PC-9 (cell line): ENCODE data around the gene MLIP. TPM values are rescaled to one million over a fixed set of nuclear protein-coding genes. Genes with fewer than 3 reads are reported as not detected.

Experiments
- BruUV-seq: library from RNA; stranded (reverse); fragments of 400-500 nt; replicated peaks from 2 replicates; lab custom pipeline; 2021; lab: Mats Ljungman, UMichigan
- CTCF ChIA-PET: fragments of 300-600 bp; sonication (Branson Sonifier 250); formaldehyde crosslinking; loops from one replicate; lab custom pipeline; 2022; ENCODE audit warnings: antibody characterized with exemption; lab: Charles Lee
- POLR2A ChIA-PET: fragments of 300-600 bp; sonication (Branson Sonifier 250); formaldehyde crosslinking; loops from one replicate; lab custom pipeline; 2022; ENCODE audit warnings: antibody characterized with exemption; ENCODE audit not compliant: unreplicated experiment; lab: Charles Lee
- DNase-seq, 2 experiments: peaks; one replicate each; pipeline versions ENCODE4 v3.0.0 to v3.0.0-alpha.2; 2015 to 2022; ENCODE audit warnings: mixed read lengths in 1 of 2
- H2AFZ ChIP-seq: fragments of 200-600 bp; sonication (generic); 2 replicates; pipeline ENCODE4 v1.8.1; 2017; ENCODE audit warnings: antibody characterized with exemption
- H3F3A ChIP-seq: fragments of 200-600 bp; sonication (generic); 2 replicates; pipeline ENCODE4 v1.8.1; 2017; ENCODE audit warnings: antibody characterized with exemption, mild to moderate bottlenecking, low read depth; ENCODE audit not compliant: insufficient read depth
- H3K27ac ChIP-seq: fragments of 200-600 bp; sonication (generic); 2 replicates; pipeline ENCODE4 v1.6.1; 2016; ENCODE audit warnings: mixed run types
- H3K27me3 ChIP-seq: fragments of 200-600 bp; sonication (generic); 2 replicates; pipeline ENCODE4 v1.6.1; 2016; ENCODE audit warnings: low read depth, mixed run types; ENCODE audit not compliant: insufficient read depth
- H3K36me3 ChIP-seq: fragments of 200-600 bp; sonication (generic); 2 replicates; pipeline ENCODE4 v1.6.1; 2016; ENCODE audit warnings: low read depth, mixed run types
- H3K4me1 ChIP-seq: fragments of 200-600 bp; sonication (generic); replicated peaks from 2 replicates; pipeline ENCODE4 v1.6.1; 2016; ENCODE audit warnings: mixed run types; ENCODE audit not compliant: insufficient read depth
- H3K4me2 ChIP-seq: fragments of 200-600 bp; sonication (generic); 2 replicates; pipeline ENCODE4 v1.6.1; 2017; ENCODE audit warnings: mixed run types
- H3K4me3 ChIP-seq: fragments of 200-600 bp; sonication (generic); 2 replicates; pipeline ENCODE4 v1.6.1; 2016; ENCODE audit warnings: mixed run types
- H3K79me2 ChIP-seq: fragments of 200-600 bp; sonication (generic); 2 replicates; pipeline ENCODE4 v1.6.1; 2017; ENCODE audit warnings: low read depth, mixed run types
- H3K9me2 ChIP-seq: fragments of 200-600 bp; sonication (generic); 2 replicates; pipeline ENCODE4 v1.8.1; 2017; ENCODE audit warnings: mild to moderate bottlenecking; ENCODE audit not compliant: insufficient read depth
- H3K9me3 ChIP-seq: fragments of 200-600 bp; sonication (generic); 2 replicates; pipeline ENCODE4 v1.8.1; 2016; ENCODE audit warnings: low read depth; ENCODE audit not compliant: insufficient read depth
- H4K20me1 ChIP-seq: fragments of 200-600 bp; sonication (generic); 2 replicates; pipeline ENCODE4 v1.8.1; 2017; ENCODE audit not compliant: insufficient read depth
- EZH2 ChIP-seq: fragments of 200-600 bp; sonication (generic); IDR thresholded peaks from 2 replicates; pipeline ENCODE4 v1.8.0; 2017; ENCODE audit warnings: antibody characterized with exemption, low read depth
- intact Hi-C: fragments of 100-400 bp; cut with micrococcal nuclease; formaldehyde crosslinking; loops from one replicate; pipeline ENCODE4 v1.10.0; 2022; ENCODE audit not compliant: unreplicated experiment
- total RNA-seq: library from RNA; stranded (reverse); gene quantifications from 2 replicates; pipeline ENCODE4 v1.2.3, GENCODE V29; 2021
- TF ChIP-seq, protein P1 (sequence below): fragments of 200-600 bp; sonication (generic); conservative IDR thresholded peaks from 2 replicates; pipeline ENCODE4 v1.6.1; 2017; ENCODE audit warnings: mixed run types, antibody characterized with exemption, mild to moderate bottlenecking, moderate library complexity

Gene MLIP
- total RNA-seq, 1 experiment from 2014 or later, result 0.79 TPM

GRCh38 chr6:54114991-54115390, 3.7 kb downstream of the MLIP start:
- H3K9me2 ChIP-seq, result no peaks in the 10 kb centered on the region
- H3K9me3 ChIP-seq, result no peaks in the 10 kb centered on the region
- H3F3A ChIP-seq, result no peaks in the 10 kb centered on the region
- no TSS peak for BruUV-seq
- H2AFZ ChIP-seq, result no peak overlapping the region
- H3K4me2 ChIP-seq, result no peak overlapping the region
- H3K4me1 ChIP-seq, result no peaks in the 10 kb centered on the region
- H3K36me3 ChIP-seq, result no peaks in the 10 kb centered on the region
- H3K27me3 ChIP-seq, result no peaks in the 10 kb centered on the region
- intact Hi-C loops, result loop anchor here (1.0 kb wide), 1 partner anchor 45 kb away; no protein-coding TSS in a partner anchor
- H4K20me1 ChIP-seq, result no peaks in the 10 kb centered on the region
- H3K4me3 ChIP-seq, result no peak overlapping the region
- POLR2A ChIA-PET, result no interaction called here
- CTCF ChIA-PET, result no interaction called here
- TF ChIP-seq, protein P1, sequence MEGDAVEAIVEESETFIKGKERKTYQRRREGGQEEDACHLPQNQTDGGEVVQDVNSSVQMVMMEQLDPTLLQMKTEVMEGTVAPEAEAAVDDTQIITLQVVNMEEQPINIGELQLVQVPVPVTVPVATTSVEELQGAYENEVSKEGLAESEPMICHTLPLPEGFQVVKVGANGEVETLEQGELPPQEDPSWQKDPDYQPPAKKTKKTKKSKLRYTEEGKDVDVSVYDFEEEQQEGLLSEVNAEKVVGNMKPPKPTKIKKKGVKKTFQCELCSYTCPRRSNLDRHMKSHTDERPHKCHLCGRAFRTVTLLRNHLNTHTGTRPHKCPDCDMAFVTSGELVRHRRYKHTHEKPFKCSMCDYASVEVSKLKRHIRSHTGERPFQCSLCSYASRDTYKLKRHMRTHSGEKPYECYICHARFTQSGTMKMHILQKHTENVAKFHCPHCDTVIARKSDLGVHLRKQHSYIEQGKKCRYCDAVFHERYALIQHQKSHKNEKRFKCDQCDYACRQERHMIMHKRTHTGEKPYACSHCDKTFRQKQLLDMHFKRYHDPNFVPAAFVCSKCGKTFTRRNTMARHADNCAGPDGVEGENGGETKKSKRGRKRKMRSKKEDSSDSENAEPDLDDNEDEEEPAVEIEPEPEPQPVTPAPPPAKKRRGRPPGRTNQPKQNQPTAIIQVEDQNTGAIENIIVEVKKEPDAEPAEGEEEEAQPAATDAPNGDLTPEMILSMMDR, result no peak
- no peak for TF ChIP-seq EZH2
- DNase-seq, result no peak
- H3K79me2 ChIP-seq, result no peaks in the 10 kb centered on the region
- H3K27ac ChIP-seq, result no peak overlapping the region

DNA sequence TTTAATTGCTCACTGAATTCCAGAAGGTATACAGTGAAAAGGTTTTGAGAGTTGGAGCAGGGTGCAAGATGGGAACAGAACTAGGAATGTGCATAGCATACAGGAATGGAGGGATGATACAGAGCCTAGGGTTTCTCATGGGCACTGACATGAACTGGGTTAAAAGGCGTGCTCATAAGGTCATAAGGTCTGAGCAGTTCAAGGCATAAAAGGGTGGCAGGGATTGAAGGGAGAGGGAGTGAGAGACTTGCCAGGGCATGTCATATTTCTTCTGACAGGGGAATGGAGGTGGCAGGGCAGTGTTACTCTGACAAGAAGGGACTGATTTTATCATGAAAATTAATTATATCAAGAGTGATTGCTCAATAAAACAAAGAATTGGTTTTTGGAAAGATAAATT, 4.7 kb downstream of the MLIP start:
- no peaks in the 10 kb centered on the region for H3K4me1 ChIP-seq
- no peaks in the 10 kb centered on the region for H3K9me3 ChIP-seq
- CTCF ChIA-PET, result no interaction called here
- no peaks in the 10 kb centered on the region for H3K79me2 ChIP-seq
- TF ChIP-seq, protein P1, result no peak
- no peak for TF ChIP-seq EZH2
- H2AFZ ChIP-seq, result no peak overlapping the region
- no peaks in the 10 kb centered on the region for H3K9me2 ChIP-seq
- H3K27ac ChIP-seq, result no peak overlapping the region
- no peak for DNase-seq
- no peak overlapping the region for H3K4me3 ChIP-seq
- POLR2A ChIA-PET, result no interaction called here
- BruUV-seq, result no TSS peak
- no peaks in the 10 kb centered on the region for H4K20me1 ChIP-seq
- intact Hi-C loops, result no loop called here
- no peaks in the 10 kb centered on the region for H3K27me3 ChIP-seq
- H3F3A ChIP-seq, result no peaks in the 10 kb centered on the region
- no peaks in the 10 kb centered on the region for H3K36me3 ChIP-seq
- H3K4me2 ChIP-seq, result no peak overlapping the region

DNA sequence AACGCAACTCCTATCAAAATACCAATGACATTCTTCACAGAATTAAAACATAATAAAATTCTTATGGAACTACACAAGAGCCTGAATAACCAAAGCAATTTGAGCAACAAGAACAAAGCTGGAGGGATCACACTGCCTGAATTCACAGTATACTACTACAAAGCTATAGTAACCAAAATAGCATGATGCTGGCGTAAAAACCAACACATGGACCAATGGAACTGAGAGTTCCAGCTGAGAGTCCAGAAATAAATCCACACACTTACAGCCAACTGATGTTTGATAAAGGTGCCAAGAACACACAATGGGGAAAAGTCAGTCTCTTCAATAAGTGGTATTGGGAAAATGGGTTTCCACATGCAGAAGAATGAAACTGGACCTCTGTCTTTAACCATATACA, 6.9 kb downstream of the MLIP start:
- ChIA-PET CTCF (no interaction called here), POLR2A (no interaction called here)
- Histone ChIP-seq H3K27me3 (no peaks in the 10 kb centered on the region), H3F3A (no peaks in the 10 kb centered on the region), H2AFZ (no peak overlapping the region), H3K4me2 (no peak overlapping the region), H3K9me3 (no peaks in the 10 kb centered on the region), H4K20me1 (no peaks in the 10 kb centered on the region), H3K4me1 (no peaks in the 10 kb centered on the region), H3K79me2 (no peaks in the 10 kb centered on the region), H3K9me2 (0 out of 2 replicates have a peak, but pooled peaks cover 3% of the 10 kb centered on the region), H3K36me3 (no peaks in the 10 kb centered on the region), H3K4me3 (no peak overlapping the region), H3K27ac (no peak overlapping the region)
- intact Hi-C loops, result no loop called here
- BruUV-seq, result no TSS peak
- DNase-seq, result no peak
- TF ChIP-seq, protein P1, result no peak
- no peak for TF ChIP-seq EZH2
